Epidermal melanocyte (primary cell): Measurements from ENCODE around the gene DPAGT1.
"Not testable (repeated sequence)": the region's sequence is repeated elsewhere in the genome, so short reads cannot be mapped to it uniquely, and the experiment has no call there.

Experiments used
- DNase-seq: peaks from one replicate; pipeline ENCODE4 v3.0.0; 2011; ENCODE audit warnings: low spot score; ENCODE audit not compliant: insufficient read length

DPAGT1 gene

GRCh38 chr11:119101759-119102423 lies at the start of gene DPAGT1:
TSS of gene DPAGT1 (minus strand) at chr11:119101853. CDS start at chr11:119101655, 198 bp downstream.
- peak; percentile 92 for DNase-seq

GRCh38 chr11:119149786-119150275 lies 48.2 kb upstream of the DPAGT1 start:
- no peak for DNase-seq

- no peak for DNase-seq
These were observed 47.5 kb upstream of the DPAGT1 start, which contains the start of gene ABCG4 for GRCh38 chr11:119149018-119149785. TSS of gene ABCG4 (plus strand) at chr11:119149052. CDS start at chr11:119149966, 914 bp downstream.

GRCh38 chr11:119148720-119149017 lies 47.0 kb upstream of the DPAGT1 start:
- no peak for DNase-seq

- no peak for DNase-seq
These were observed 46.1 kb upstream of the DPAGT1 start for GRCh38 chr11:119147604-119148333.

GRCh38 chr11:119145551-119145950 lies 43.9 kb upstream of the DPAGT1 start:
- DNase-seq = no peak

GRCh38 chr11:119144825-119145486 lies 43.3 kb upstream of the DPAGT1 start:
- peak; percentile 98 for DNase-seq

GRCh38 chr11:119139276-119139675 lies 37.6 kb upstream of the DPAGT1 start:
- not testable (repeated sequence) for DNase-seq

GRCh38 chr11:119134389-119134978 lies 32.8 kb upstream of the DPAGT1 start:
- DNase-seq = no peak

GRCh38 chr11:119130662-119131061 lies 29.0 kb upstream of the DPAGT1 start:
- DNase-seq = no peak

- no peak for DNase-seq
These were observed 25.1 kb upstream of the DPAGT1 start for GRCh38 chr11:119126675-119127268.

- no peak for DNase-seq
These were observed 24.2 kb upstream of the DPAGT1 start for GRCh38 chr11:119125821-119126220.

GRCh38 chr11:119121811-119122124 lies 20.1 kb upstream of the DPAGT1 start:
- no peak for DNase-seq

- DNase-seq = peak; percentile 99
These were observed 19.6 kb upstream of the DPAGT1 start, which contains the start of gene HINFP for GRCh38 chr11:119121008-119121810. TSS of gene HINFP (plus strand) at chr11:119121580. CDS start at chr11:119126945, 5,365 bp downstream.

GRCh38 chr11:119120639-119121007 lies 19.0 kb upstream of the DPAGT1 start:
- DNase-seq = no peak

GRCh38 chr11:119118946-119119345 lies 17.3 kb upstream of the DPAGT1 start:
- no peak for DNase-seq

- DNase-seq = no peak
These were observed 16.6 kb upstream of the DPAGT1 start for GRCh38 chr11:119118227-119118626.

- DNase-seq = no peak
These were observed 15.5 kb upstream of the DPAGT1 start for GRCh38 chr11:119117004-119117706.

GRCh38 chr11:119116601-119117000 lies 14.9 kb upstream of the DPAGT1 start:
- no peak for DNase-seq
